Small intestine (tissue), 7 donors: ENCODE data around the gene UQCC5. TPM values are rescaled to one million over a fixed set of nuclear protein-coding genes. Genes with fewer than 3 reads are reported as not detected.

ENCODE experiments used
- DNase-seq, 2 donors: peaks; one replicate each; pipeline versions ENCODE4 v3.0.0 to v3.0.0-alpha.2; 2013
- FAIRE-seq: peaks from 2 replicates; lab custom pipeline; 2012; peaks lifted over from hg19 to GRCh38; lab: Jason Lieb, UNC
- H3K27ac ChIP-seq, 3 donors: one replicate each; pipeline ENCODE4 v1.5.1; 2013; ENCODE audit warnings: low read length in 2 of 3, mild to moderate bottlenecking in 2 of 3, control low read depth in 1 of 3, inconsistent platforms in 1 of 3, low read depth in 1 of 3, moderate library complexity in 1 of 3
- H3K27me3 ChIP-seq, 3 donors: one replicate each; pipeline ENCODE4 v1.6.1; 2013; ENCODE audit warnings: low read length in 3 of 3, inconsistent platforms in 1 of 3; ENCODE audit not compliant: control insufficient read depth in 3 of 3, insufficient read depth in 3 of 3
- H3K36me3 ChIP-seq, 3 donors: one replicate each; pipeline ENCODE4 v1.6.1; 2013; ENCODE audit warnings: low read length in 3 of 3, inconsistent platforms in 1 of 3, low read depth in 1 of 3, mild to moderate bottlenecking in 1 of 3, moderate library complexity in 1 of 3; ENCODE audit not compliant: control insufficient read depth in 3 of 3, insufficient read depth in 2 of 3
- H3K4me1 ChIP-seq, 3 donors: one replicate each; pipeline ENCODE4 v1.6.1; 2013; ENCODE audit warnings: low read length in 2 of 3, inconsistent platforms in 1 of 3, low read depth in 1 of 3, mild to moderate bottlenecking in 1 of 3, moderate library complexity in 1 of 3; ENCODE audit not compliant: control insufficient read depth in 3 of 3, insufficient read depth in 2 of 3
- H3K4me3 ChIP-seq, 3 donors: one replicate each; pipeline ENCODE4 v1.5.1; 2013; ENCODE audit warnings: low read length in 3 of 3, control low read depth in 1 of 3, inconsistent platforms in 1 of 3, low read depth in 1 of 3, mild to moderate bottlenecking in 1 of 3, moderate library complexity in 1 of 3
- H3K9me3 ChIP-seq, 2 donors: one replicate each; pipeline ENCODE4 v1.6.1; 2013; ENCODE audit warnings: low read depth in 1 of 2, low read length in 1 of 2; ENCODE audit not compliant: control insufficient read depth in 2 of 2, insufficient read depth in 1 of 2
- WGBS, 3 donors: extraction: QIAGEN DNeasy Blood & Tissue Kit; methylation state at CpG; one replicate each; pipeline ENCODE4 v1.1.7; 2013; 5-methylcytosine and 5-hydroxymethylcytosine counted together
- polyA plus RNA-seq, 4 donors: library from polyadenylated mRNA; stranded (reverse) in 3 of 4; unstranded in 1 of 4; fragments of 200-250 nt in 3 of 4; fragments of 120-200 nt in 1 of 4; gene quantifications; one replicate each; pipeline versions ENCODE4 v1.2.1 to v1.2.3, GENCODE V29; 2013
- donor health status: healthy with polysubstance abuse.
- donor health status: control.
- donor health status: control.
- donor health status: Bipolar disorder and iron deficiency.
- donor health status: healthy.

UQCC5 gene
- polyA plus RNA-seq, 4 donors, result 8.9 to 38.9 (median 20.3) TPM

GRCh38 chr3:52533623-52534280 lies 2.7 kb upstream of the UQCC5 start, which contains the start of gene NT5DC2:
NT5DC2 (minus strand) TSS chr3:52533857; CDS start chr3:52533737, 120 bp downstream.
- Histone ChIP-seq H3K36me3 (peaks cover 0 to 23% (median under 1%) of the 10 kb centered on the region in 3 donors), H3K9me3 (no peaks in the 10 kb centered on the region), H3K4me1 (peaks cover 3 to 21% (median 9%) of the 10 kb centered on the region in 3 donors), H3K27ac (peak within 1 kb of the TSS in 2 of 3 donors; percentile 13 to 54), H3K4me3 (peak within 1 kb of the TSS; percentile 31 to 63 (median 58)), H3K27me3 (no peaks in the 10 kb centered on the region)
- 2 to 10% (median 5%) methylated on average over 19 to 91 of the region's 91 CpGs for WGBS, 3 donors
- peak; percentile 51 to 78 for DNase-seq
- no peak for FAIRE-seq

- no peaks in the 10 kb centered on the region for H3K27me3 ChIP-seq
- H3K4me3 ChIP-seq, result peak overlapping the region in 2 of 3 donors; percentile 58 to 63
- H3K27ac ChIP-seq, result peak overlapping the region in 1 of 3 donors; percentile 54
- H3K4me1 ChIP-seq, result peaks cover 5 to 21% (median 13%) of the 10 kb centered on the region in 3 donors
- 64 to 78% (median 76%) methylated on average over 56 to 57 of the region's 57 CpGs for WGBS, 3 donors
- DNase-seq, result no peak
- H3K9me3 ChIP-seq, result no peaks in the 10 kb centered on the region
- FAIRE-seq, result no peak
- peaks cover 0 to 15% (median 0%) of the 10 kb centered on the region in 3 donors for H3K36me3 ChIP-seq
Observed at GRCh38 chr3:52534281-52535183, 1.9 kb upstream of the UQCC5 start.

GRCh38 chr3:52535411-52536111 lies 844 bp upstream of the UQCC5 start:
- DNase-seq (no peak), FAIRE-seq (no peak)
- H3K4me3 ChIP-seq, result peak overlapping the region in 1 of 3 donors; percentile 37
- H3K27ac ChIP-seq, result no peak overlapping the region
- no peaks in the 10 kb centered on the region for H3K27me3 ChIP-seq
- H3K4me1 ChIP-seq, result peaks cover 5 to 21% (median 13%) of the 10 kb centered on the region in 3 donors
- peaks cover 0 to 14% (median 0%) of the 10 kb centered on the region in 3 donors for H3K36me3 ChIP-seq
- H3K9me3 ChIP-seq, result no peaks in the 10 kb centered on the region
- 82 to 88% (median 88%) methylated on average over 19 of the region's 19 CpGs for WGBS, 3 donors

- Histone ChIP-seq H3K27ac (no peak overlapping the region), H3K4me3 (peak overlapping the region in 1 of 3 donors; percentile 37), H3K4me1 (peaks cover 5 to 21% (median 13%) of the 10 kb centered on the region in 3 donors), H3K27me3 (no peaks in the 10 kb centered on the region), H3K9me3 (no peaks in the 10 kb centered on the region), H3K36me3 (peaks cover 0 to 10% (median 0%) of the 10 kb centered on the region in 3 donors)
- 3 to 14% (median 12%) methylated on average over 9 of the region's 9 CpGs for WGBS, 3 donors
- FAIRE-seq (no peak), DNase-seq (no peak)
Observed at GRCh38 chr3:52536112-52536368, 365 bp upstream of the UQCC5 start.

- H3K36me3 ChIP-seq, result peaks cover 0 to 6% (median 0%) of the 10 kb centered on the region in 3 donors
- H3K27me3 ChIP-seq, result no peaks in the 10 kb centered on the region
- peak overlapping the region; percentile 64 to 87 (median 83) for H3K27ac ChIP-seq
- peak overlapping the region; percentile 49 to 88 (median 68) for H3K4me3 ChIP-seq
- H3K9me3 ChIP-seq, result no peaks in the 10 kb centered on the region
- 1 to 4% (median 2%) methylated on average over 6 of the region's 6 CpGs for WGBS, 3 donors
- FAIRE-seq, result no peak
- peaks cover 5 to 20% (median 13%) of the 10 kb centered on the region in 3 donors for H3K4me1 ChIP-seq
- DNase-seq, result no peak
Observed at GRCh38 chr3:52537165-52537620, 788 bp downstream of the UQCC5 start.

GRCh38 chr3:52537726-52538421 lies 1.5 kb downstream of the UQCC5 start:
- H3K4me1 ChIP-seq, result peaks cover 5 to 13% (median 13%) of the 10 kb centered on the region in 3 donors
- peaks cover 0 to 6% (median 0%) of the 10 kb centered on the region in 3 donors for H3K36me3 ChIP-seq
- H3K27ac ChIP-seq, result peak overlapping the region in 2 of 3 donors; percentile 21 to 87
- WGBS, 3 donors, result 67 to 77% (median 74%) methylated on average over 7 of the region's 7 CpGs
- no peaks in the 10 kb centered on the region for H3K9me3 ChIP-seq
- DNase-seq (no peak), FAIRE-seq (no peak)
- H3K27me3 ChIP-seq, result no peaks in the 10 kb centered on the region
- H3K4me3 ChIP-seq, result peak overlapping the region in 2 of 3 donors; percentile 68 to 88

- WGBS, 3 donors, result 83 to 92% (median 89%) methylated on average over 5 of the region's 5 CpGs
- H3K4me1 ChIP-seq, result peaks cover 5 to 13% (median 13%) of the 10 kb centered on the region in 3 donors
- peaks cover 0 to 10% (median 0%) of the 10 kb centered on the region in 3 donors for H3K36me3 ChIP-seq
- no peaks in the 10 kb centered on the region for H3K9me3 ChIP-seq
- no peak for FAIRE-seq
- H3K4me3 ChIP-seq, result no peak overlapping the region
- DNase-seq, result no peak
- H3K27ac ChIP-seq, result no peak overlapping the region
- no peaks in the 10 kb centered on the region for H3K27me3 ChIP-seq
Observed at GRCh38 chr3:52539010-52539653, 2.7 kb downstream of the UQCC5 start.
